Activated naive CD4-positive, alpha-beta T cell treated with Interleukin-2 at 50 U/mL for 16 hours (primary cell): ENCODE data around the gene PRDM2.

Experiments
- DNase-seq: peaks from one replicate; pipeline ENCODE4 v3.0.0-alpha.2; 2020

The PRDM2 gene

DNA sequence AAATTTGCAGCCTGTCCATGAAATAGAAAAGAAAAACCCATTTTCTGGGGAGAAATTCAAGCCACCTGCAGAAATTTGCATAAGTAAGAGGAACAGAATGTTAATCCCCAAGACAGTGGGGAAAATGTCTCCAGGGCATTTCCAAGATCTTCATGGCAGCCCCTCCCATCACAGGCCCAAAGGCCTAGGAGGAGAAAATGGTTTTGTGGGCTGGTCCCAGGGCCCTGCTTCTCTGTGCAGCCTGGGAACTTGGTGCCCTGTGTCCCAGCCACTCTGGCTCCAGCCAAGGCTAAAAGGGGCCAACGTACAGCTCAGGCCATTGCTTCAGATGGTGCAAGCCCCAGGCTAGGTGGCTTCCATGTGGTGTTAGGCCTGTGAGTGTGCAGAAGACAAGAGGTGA, 155.6 kb downstream of the PRDM2 start:
- no peak for DNase-seq

DNA sequence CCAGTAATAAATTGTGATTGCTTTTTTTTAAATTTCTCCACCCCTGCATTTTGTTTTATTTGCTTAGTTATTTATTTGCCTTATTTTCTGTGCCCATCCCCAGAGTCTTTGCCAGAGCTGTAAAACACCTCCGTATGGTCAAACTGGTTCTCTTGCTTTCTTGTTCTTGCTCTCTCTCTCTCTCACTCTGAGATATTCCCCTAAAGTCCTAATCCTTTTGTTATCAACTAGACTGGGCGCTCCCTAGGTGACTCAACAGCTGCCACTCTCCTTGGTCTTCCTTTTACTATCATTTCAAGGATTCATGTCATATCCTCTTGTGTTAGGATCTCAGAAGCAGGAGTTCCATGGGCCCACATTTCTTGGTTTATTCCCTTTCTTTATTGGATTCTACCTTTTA, 160.0 kb downstream of the PRDM2 start:
- DNase-seq, result no peak

DNA sequence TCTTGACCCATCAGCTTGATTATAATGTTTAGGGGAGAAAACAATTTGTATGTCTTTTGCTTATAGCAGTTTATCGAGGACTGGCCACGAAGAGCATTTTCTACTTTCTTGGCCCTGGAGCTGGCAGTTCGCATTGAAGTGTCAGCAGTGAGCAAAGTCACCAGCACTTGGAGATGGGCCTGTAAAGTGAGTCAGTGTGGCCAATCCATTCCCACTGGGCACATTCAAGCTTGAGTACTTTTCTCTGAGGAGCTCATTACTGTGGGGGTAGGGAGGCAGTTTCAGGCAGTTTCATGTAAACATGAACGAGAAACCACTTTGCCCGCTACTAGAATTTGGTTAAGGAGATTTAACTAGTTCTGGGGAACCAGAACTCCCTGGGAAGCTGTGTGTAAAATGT, 164.8 kb downstream of the PRDM2 start:
- no peak for DNase-seq

DNA sequence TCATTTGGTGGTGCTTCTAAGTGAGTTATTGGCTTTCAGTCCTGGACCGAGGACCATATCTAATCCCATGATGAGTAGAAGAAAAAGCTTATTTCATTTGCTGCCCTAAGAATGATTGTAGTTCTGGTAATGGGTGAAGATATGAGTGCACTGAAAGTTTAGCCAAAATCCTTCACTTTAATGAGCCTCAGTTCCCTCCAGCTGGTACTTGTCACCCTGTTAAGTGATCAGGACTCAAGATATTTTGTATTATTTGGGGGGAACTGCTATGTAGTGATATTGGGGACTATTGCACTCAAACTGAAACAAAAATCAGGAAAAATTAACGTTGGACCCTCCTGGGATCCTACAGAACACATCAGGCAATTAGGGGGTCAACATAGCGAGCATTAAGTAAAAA, 165.9 kb downstream of the PRDM2 start:
- no peak for DNase-seq

DNA sequence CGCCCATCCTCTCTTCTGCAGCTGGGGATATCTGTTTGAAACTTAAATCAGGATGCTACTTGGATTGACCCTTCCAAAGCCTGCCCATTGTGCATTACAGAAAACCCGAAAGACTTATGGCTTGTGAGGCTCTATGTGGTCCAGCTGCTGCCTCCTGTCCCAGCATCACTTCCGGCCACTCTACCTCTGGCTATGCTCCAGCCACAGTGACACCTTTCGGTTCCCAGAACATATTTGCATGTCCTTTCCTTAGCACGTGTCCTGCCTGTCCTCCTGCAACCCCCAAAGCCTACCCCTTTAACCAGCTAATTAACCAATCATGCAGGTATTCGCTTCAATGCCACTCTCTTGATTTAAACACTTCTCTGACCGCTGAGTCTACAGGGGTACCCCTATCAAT, 167.6 kb downstream of the PRDM2 start:
- DNase-seq, result no peak

DNA sequence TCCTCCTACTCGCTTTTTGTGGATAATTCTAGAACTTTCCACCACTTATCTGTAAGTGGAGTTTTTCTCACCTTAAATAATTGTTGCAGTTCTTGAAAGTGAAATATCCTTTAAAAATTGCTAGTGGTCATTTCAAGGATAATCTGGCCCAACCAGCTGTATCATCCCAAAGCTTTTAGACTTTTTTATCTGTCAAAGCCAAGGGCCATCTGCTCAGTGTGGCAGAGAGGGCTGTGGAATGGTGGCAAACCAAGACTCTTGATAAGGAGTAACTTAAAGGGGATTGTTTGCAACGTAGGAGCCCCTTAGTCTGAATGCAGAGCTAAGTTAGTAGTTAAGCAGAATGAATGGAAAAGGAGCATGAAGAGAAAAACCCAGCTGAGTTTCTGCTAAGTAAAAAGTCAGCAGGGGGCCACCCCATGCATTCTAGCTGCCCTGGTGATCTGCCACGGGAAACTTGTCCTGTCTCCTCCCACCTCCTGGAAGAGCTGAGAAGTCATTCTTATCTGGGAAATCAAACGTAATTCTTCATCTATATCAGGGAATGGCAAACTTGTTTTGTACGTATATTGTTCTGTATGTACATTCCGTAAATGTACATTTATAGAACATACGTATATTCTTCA, 169.3 kb downstream of the PRDM2 start:
- DNase-seq, result no peak

DNA sequence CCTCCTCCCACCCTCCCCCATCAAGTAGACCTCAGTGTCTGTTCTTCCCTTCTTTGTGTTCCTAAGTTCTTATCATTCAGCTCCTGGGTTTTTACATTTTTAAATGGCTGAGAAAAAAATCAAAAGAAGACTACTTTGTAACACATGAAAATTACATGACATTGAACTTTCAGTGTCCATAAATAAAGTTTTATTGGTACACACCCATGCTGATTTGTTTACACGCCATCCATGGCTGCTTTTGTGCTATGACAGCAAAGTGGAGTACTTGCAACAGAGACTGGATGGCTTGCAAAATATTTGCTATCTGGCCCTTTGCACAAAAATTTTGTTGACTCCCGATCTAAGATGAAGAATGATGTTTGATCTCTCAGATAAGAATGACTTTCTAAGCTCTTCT, 171.4 kb downstream of the PRDM2 start:
- DNase-seq, result no peak

DNA sequence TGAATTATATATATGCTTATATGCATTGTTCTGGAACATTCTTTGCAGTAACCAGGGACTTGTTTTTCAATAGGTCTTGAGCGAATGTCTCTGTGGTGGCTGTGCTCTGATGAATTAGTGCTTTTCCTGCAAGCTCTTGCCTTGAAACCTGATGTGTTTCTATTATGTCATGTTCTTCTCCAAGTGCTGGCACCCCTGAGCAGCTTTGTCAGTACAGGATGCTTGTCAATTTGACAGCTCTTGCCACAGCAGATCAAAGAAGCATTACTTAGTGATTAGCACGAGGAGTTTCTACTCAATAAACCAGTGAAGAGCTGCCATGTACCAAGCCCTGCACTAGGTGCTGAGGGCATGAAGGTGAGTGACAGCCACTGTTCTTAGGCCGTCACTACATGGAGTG, 171.9 kb downstream of the PRDM2 start:
- DNase-seq, result no peak

DNA sequence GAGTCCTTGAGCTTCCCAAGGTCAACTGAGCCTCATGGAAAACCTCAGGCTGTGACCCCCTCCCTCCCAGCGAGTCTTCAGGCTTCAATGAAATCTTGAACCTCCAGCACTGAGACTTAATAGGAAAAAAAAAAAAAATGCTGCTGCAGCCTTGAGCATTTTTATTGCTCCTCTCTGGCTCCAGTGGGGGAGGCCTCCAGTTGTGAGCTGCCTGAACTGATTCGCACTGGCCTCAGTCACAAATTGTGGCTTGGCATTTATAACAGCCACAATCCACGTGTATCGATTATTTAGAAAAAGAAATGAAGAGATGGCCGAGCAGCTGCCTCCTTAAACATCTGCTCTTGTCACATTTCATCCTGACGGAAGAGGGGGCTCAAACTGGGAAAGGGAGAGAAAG, 173.0 kb downstream of the PRDM2 start:
- DNase-seq, result no peak
